Measurements from ENCODE around the gene TENT5C.

The TENT5C gene

GRCh38 chr1:117616356-117616755, 10.5 kb downstream of the TENT5C start:
- TF ChIP-seq CTCF (IDR thresholded peaks at IDR 0.05; ENCODE audit: insufficient read depth, low read length, poor library complexity, severe bottlenecking) = no peak
- Histone ChIP-seq H3K27me3 (replicated peaks; ENCODE audit: control insufficient read depth, insufficient read depth, low read length) (no peaks in the 10 kb centered on the region; the same call in none of the 2 replicates), H3K4me3 (replicated peaks; ENCODE audit: low read depth, low read length) (no peak overlapping the region), H3K36me3 (ENCODE audit: control insufficient read depth, insufficient read depth, low read length) (no peaks in the 10 kb centered on the region)
- DNase-seq (ENCODE audit: extremely low read depth, insufficient read length) = no peak

- TF ChIP-seq CTCF (IDR thresholded peaks at IDR 0.05; ENCODE audit: insufficient read depth, low read length, poor library complexity, severe bottlenecking) = no peak
Measured at GRCh38 chr1:117616967-117617366, 11.1 kb downstream of the TENT5C start.

GRCh38 chr1:117618450-117619122, 12.7 kb downstream of the TENT5C start:
- TF ChIP-seq CTCF (IDR thresholded peaks at IDR 0.05; ENCODE audit: insufficient read depth, low read length, poor library complexity, severe bottlenecking) = no peak
- no peaks in the 10 kb centered on the region; the same call in none of the 2 replicates for H3K27me3 ChIP-seq (replicated peaks; ENCODE audit: control insufficient read depth, insufficient read depth, low read length)
- no peak for DNase-seq (ENCODE audit: extremely low read depth, insufficient read length)
- no peaks in the 10 kb centered on the region for H3K36me3 ChIP-seq (ENCODE audit: control insufficient read depth, insufficient read depth, low read length)
- no peak overlapping the region for H3K4me3 ChIP-seq (replicated peaks; ENCODE audit: low read depth, low read length)

More at GRCh38 chr1:117616967-117617366, 11.1 kb downstream of the TENT5C start:
- DNase-seq (ENCODE audit: extremely low read depth, insufficient read length) = no peak
- Histone ChIP-seq H3K27me3 (replicated peaks; ENCODE audit: control insufficient read depth, insufficient read depth, low read length) (no peaks in the 10 kb centered on the region; the same call in none of the 2 replicates), H3K36me3 (ENCODE audit: control insufficient read depth, insufficient read depth, low read length) (no peaks in the 10 kb centered on the region), H3K4me3 (replicated peaks; ENCODE audit: low read depth, low read length) (no peak overlapping the region)

GRCh38 chr1:117620440-117620839, 14.6 kb downstream of the TENT5C start:
- no peak for DNase-seq (ENCODE audit: extremely low read depth, insufficient read length)
- Histone ChIP-seq H3K36me3 (ENCODE audit: control insufficient read depth, insufficient read depth, low read length) (no peaks in the 10 kb centered on the region), H3K27me3 (replicated peaks; ENCODE audit: control insufficient read depth, insufficient read depth, low read length) (no peaks in the 10 kb centered on the region; the same call in none of the 2 replicates), H3K4me3 (replicated peaks; ENCODE audit: low read depth, low read length) (no peak overlapping the region)
- TF ChIP-seq CTCF (IDR thresholded peaks at IDR 0.05; ENCODE audit: insufficient read depth, low read length, poor library complexity, severe bottlenecking) = no peak

- no peak for DNase-seq (ENCODE audit: extremely low read depth, insufficient read length)
- no peak for TF ChIP-seq CTCF (IDR thresholded peaks at IDR 0.05; ENCODE audit: insufficient read depth, low read length, poor library complexity, severe bottlenecking)
- Histone ChIP-seq H3K27me3 (replicated peaks; ENCODE audit: control insufficient read depth, insufficient read depth, low read length) (no peaks in the 10 kb centered on the region; the same call in 1 of the 2 replicates), H3K36me3 (ENCODE audit: control insufficient read depth, insufficient read depth, low read length) (no peaks in the 10 kb centered on the region), H3K4me3 (replicated peaks; ENCODE audit: low read depth, low read length) (no peak overlapping the region)
Measured at GRCh38 chr1:117621316-117621715, 15.5 kb downstream of the TENT5C start.
